ENCODE measurements around the gene FOXO6. TPM values are rescaled to one million over a fixed set of nuclear protein-coding genes. Genes with fewer than 3 reads are reported as not detected.
"Not testable (repeated sequence)": the region's sequence is repeated elsewhere in the genome, so short reads cannot be mapped to it uniquely, and the experiment has no call there.

FOXO6 gene
- total and polyA plus RNA-seq, 2 experiments from 2014 or later: 0.68 to 4.2 TPM

GRCh38 chr1:41331546-41331917, 29.7 kb upstream of the FOXO6 start (continued):
- TF ChIP-seq, protein P1, sequence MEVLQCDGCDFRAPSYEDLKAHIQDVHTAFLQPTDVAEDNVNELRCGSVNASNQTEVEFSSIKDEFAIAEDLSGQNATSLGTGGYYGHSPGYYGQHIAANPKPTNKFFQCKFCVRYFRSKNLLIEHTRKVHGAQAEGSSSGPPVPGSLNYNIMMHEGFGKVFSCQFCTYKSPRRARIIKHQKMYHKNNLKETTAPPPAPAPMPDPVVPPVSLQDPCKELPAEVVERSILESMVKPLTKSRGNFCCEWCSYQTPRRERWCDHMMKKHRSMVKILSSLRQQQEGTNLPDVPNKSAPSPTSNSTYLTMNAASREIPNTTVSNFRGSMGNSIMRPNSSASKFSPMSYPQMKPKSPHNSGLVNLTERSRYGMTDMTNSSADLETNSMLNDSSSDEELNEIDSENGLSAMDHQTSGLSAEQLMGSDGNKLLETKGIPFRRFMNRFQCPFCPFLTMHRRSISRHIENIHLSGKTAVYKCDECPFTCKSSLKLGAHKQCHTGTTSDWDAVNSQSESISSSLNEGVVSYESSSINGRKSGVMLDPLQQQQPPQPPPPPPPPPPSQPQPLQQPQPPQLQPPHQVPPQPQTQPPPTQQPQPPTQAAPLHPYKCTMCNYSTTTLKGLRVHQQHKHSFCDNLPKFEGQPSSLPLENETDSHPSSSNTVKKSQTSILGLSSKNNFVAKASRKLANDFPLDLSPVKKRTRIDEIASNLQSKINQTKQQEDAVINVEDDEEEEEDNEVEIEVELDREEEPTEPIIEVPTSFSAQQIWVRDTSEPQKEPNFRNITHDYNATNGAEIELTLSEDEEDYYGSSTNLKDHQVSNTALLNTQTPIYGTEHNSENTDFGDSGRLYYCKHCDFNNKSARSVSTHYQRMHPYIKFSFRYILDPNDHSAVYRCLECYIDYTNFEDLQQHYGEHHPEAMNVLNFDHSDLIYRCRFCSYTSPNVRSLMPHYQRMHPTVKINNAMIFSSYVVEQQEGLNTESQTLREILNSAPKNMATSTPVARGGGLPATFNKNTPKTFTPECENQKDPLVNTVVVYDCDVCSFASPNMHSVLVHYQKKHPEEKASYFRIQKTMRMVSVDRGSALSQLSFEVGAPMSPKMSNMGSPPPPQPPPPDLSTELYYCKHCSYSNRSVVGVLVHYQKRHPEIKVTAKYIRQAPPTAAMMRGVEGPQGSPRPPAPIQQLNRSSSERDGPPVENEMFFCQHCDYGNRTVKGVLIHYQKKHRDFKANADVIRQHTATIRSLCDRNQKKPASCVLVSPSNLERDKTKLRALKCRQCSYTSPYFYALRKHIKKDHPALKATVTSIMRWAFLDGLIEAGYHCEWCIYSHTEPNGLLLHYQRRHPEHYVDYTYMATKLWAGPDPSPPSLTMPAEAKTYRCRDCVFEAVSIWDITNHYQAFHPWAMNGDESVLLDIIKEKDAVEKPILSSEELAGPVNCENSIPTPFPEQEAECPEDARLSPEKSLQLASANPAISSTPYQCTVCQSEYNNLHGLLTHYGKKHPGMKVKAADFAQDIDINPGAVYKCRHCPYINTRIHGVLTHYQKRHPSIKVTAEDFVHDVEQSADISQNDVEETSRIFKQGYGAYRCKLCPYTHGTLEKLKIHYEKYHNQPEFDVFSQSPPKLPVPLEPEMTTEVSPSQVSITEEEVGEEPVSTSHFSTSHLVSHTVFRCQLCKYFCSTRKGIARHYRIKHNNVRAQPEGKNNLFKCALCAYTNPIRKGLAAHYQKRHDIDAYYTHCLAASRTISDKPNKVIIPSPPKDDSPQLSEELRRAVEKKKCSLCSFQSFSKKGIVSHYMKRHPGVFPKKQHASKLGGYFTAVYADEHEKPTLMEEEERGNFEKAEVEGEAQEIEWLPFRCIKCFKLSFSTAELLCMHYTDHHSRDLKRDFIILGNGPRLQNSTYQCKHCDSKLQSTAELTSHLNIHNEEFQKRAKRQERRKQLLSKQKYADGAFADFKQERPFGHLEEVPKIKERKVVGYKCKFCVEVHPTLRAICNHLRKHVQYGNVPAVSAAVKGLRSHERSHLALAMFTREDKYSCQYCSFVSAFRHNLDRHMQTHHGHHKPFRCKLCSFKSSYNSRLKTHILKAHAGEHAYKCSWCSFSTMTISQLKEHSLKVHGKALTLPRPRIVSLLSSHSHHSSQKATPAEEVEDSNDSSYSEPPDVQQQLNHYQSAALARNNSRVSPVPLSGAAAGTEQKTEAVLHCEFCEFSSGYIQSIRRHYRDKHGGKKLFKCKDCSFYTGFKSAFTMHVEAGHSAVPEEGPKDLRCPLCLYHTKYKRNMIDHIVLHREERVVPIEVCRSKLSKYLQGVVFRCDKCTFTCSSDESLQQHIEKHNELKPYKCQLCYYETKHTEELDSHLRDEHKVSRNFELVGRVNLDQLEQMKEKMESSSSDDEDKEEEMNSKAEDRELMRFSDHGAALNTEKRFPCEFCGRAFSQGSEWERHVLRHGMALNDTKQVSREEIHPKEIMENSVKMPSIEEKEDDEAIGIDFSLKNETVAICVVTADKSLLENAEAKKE (CRISPR knock-in tag; IDR thresholded peaks at IDR 0.05): no peak
- no peak for TF ChIP-seq ZNF331 (CRISPR knock-in tag; IDR thresholded peaks at IDR 0.05; ENCODE audit: low read depth)
- no peak for TF ChIP-seq ZNF114 (CRISPR knock-in tag; IDR thresholded peaks at IDR 0.05)
- TF ChIP-seq EZH2phosphoT487 (IDR thresholded peaks at IDR 0.05; ENCODE audit: unreplicated experiment): no peak
- TF ChIP-seq CTCF (conservative IDR thresholded peaks at IDR 0.05; ENCODE audit: low read depth in 2 of 2): no peak
- no peak for TF ChIP-seq STAT1 (IDR thresholded peaks at IDR 0.05; ENCODE audit: unreplicated experiment)
- TF ChIP-seq CREB1 (CRISPR knock-in tag; IDR thresholded peaks at IDR 0.05; ENCODE audit: low read depth): no peak

DNA sequence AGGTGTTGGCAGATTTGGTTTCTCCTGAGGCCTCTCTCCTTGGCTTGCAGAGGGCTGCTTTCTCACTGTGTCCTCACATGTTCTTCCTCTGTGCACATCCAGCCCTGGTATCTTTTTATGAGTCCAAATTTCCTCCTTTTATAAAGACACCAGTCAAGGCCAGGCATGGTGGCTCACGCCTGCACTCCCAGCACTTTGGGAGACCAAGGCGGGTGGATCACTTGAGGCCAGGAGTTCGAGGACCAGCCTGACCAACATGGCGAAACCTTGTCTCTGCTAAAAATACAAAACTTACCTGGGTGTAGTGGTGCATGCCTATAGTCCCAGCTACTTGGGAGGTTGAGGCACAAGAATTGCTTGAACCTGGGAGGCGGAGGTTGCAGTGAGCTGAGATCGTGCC, 29.1 kb upstream of the FOXO6 start:
- not testable (repeated sequence) for H3K4me3 ChIP-seq; H3K27me3 ChIP-seq (ENCODE audit: insufficient read depth); H2AFZ ChIP-seq; H3K36me3 ChIP-seq (ENCODE audit: insufficient read depth); H3K36me3 Mint-ChIP-seq (ENCODE audit: low read depth); H3K27ac Mint-ChIP-seq; H3K9me3 Mint-ChIP-seq; H3K9me2 ChIP-seq (ENCODE audit: insufficient read depth); DNase-seq (ENCODE audit: low spot score); H3F3A ChIP-seq (replicated peaks; ENCODE audit: low read depth); H3K4me1 ChIP-seq (ENCODE audit: insufficient read depth); ATAC-seq; H3K4me2 ChIP-seq; H3K27ac ChIP-seq (ENCODE audit: low read depth); H3K4me1 Mint-ChIP-seq; H4K20me1 ChIP-seq (replicated peaks; ENCODE audit: insufficient read depth); H3K79me2 ChIP-seq (replicated peaks; ENCODE audit: insufficient read depth); H3K4me3 Mint-ChIP-seq
- peaks cover 10% of the 10 kb centered on the region for H3K27me3 Mint-ChIP-seq (ENCODE audit: insufficient read depth, low read depth, poor library complexity)
